Activated T-cell treated with anti-CD3 and anti-CD28 coated beads, Interleukin-2, amount 50 U/mL, for 24 hours (primary cell): ENCODE data around the gene LZTR1.
"Not testable (repeated sequence)": the region's sequence is repeated elsewhere in the genome, so short reads cannot be mapped to it uniquely, and the experiment has no call there.

ENCODE experiments used
- DNase-seq: peaks from one replicate; pipeline ENCODE4 v3.0.0-alpha.2; 2020
- H3K27ac Mint-ChIP-seq: 2 replicates; pipeline ENCODE4 v1.8.0; 2020; ENCODE audit warnings: mild to moderate bottlenecking, mixed read lengths
- H3K27me3 Mint-ChIP-seq: 2 replicates; pipeline ENCODE4 v1.8.0; 2020; ENCODE audit warnings: mixed read lengths
- H3K36me3 Mint-ChIP-seq: 2 replicates; pipeline ENCODE4 v1.8.0; 2020; ENCODE audit warnings: low read depth, mixed read lengths
- H3K4me1 Mint-ChIP-seq: 2 replicates; pipeline ENCODE4 v1.8.0; 2020; ENCODE audit warnings: low read depth, mixed read lengths
- H3K4me3 Mint-ChIP-seq: 2 replicates; pipeline ENCODE4 v1.8.0; 2020; ENCODE audit warnings: mild to moderate bottlenecking, moderate library complexity, mixed read lengths
- H3K9me3 Mint-ChIP-seq: 2 replicates; pipeline ENCODE4 v1.8.0; 2020; ENCODE audit warnings: mixed read lengths

Gene LZTR1

GRCh38 chr22:21044931-21045584, 63.0 kb downstream of the LZTR1 start:
- H3K4me3 Mint-ChIP-seq = peak overlapping the region; percentile 67
- peak overlapping the region; percentile 74 for H3K27ac Mint-ChIP-seq
- peaks cover 22% of the 10 kb centered on the region for H3K4me1 Mint-ChIP-seq
- peak; percentile 39 for DNase-seq
- H3K9me3 Mint-ChIP-seq = no peaks in the 10 kb centered on the region
- H3K36me3 Mint-ChIP-seq = no peaks in the 10 kb centered on the region
- H3K27me3 Mint-ChIP-seq = peaks cover 33% of the 10 kb centered on the region

- Mint-ChIP-seq H3K27me3 (peaks cover 31% of the 10 kb centered on the region), H3K9me3 (no peaks in the 10 kb centered on the region), H3K4me3 (peak within 1 kb of the TSS; percentile 67), H3K36me3 (no peaks in the 10 kb centered on the region), H3K27ac (peak within 1 kb of the TSS; percentile 74), H3K4me1 (peaks cover 22% of the 10 kb centered on the region)
- peak; percentile 81 for DNase-seq
Measured at GRCh38 chr22:21045585-21046294, 63.6 kb downstream of the LZTR1 start, which contains the start of gene LRRC74B. Gene LRRC74B (plus strand): TSS chr22:21045946. CDS start chr22:21045987, 41 bp downstream.

GRCh38 chr22:21047035-21047661, 65.1 kb downstream of the LZTR1 start:
- no peak for DNase-seq
- Mint-ChIP-seq H3K27me3 (peaks cover 31% of the 10 kb centered on the region), H3K9me3 (no peaks in the 10 kb centered on the region), H3K27ac (no peak overlapping the region), H3K4me3 (no peak overlapping the region), H3K4me1 (peaks cover 22% of the 10 kb centered on the region), H3K36me3 (no peaks in the 10 kb centered on the region)

- Mint-ChIP-seq H3K27ac (no peak overlapping the region), H3K4me3 (no peak overlapping the region), H3K4me1 (peaks cover 22% of the 10 kb centered on the region), H3K36me3 (no peaks in the 10 kb centered on the region), H3K9me3 (no peaks in the 10 kb centered on the region), H3K27me3 (peaks cover 31% of the 10 kb centered on the region)
- DNase-seq = no peak
Measured at GRCh38 chr22:21047730-21048129, 65.6 kb downstream of the LZTR1 start.

GRCh38 chr22:21048448-21048847, 66.4 kb downstream of the LZTR1 start:
- not testable (repeated sequence) for H3K4me3 Mint-ChIP-seq, H3K36me3 Mint-ChIP-seq, H3K27ac Mint-ChIP-seq, DNase-seq, H3K9me3 Mint-ChIP-seq
- Mint-ChIP-seq H3K27me3 (peaks cover 24% of the 10 kb centered on the region), H3K4me1 (peaks cover 21% of the 10 kb centered on the region)
